Stimulated activated CD8-positive, alpha-beta memory T cell treated with anti-CD3 and anti-CD28 coated beads, Interleukin-2, amount 100 ng/mL, for 1 hour (primary cell): ENCODE results near the gene DLEU7.

Experiments used
- DNase-seq, 2 donors: peaks; one replicate each; pipeline ENCODE4 v3.0.0-alpha.2; 2020; ENCODE audit warnings: low read depth in 2 of 2

The DLEU7 gene

DNA sequence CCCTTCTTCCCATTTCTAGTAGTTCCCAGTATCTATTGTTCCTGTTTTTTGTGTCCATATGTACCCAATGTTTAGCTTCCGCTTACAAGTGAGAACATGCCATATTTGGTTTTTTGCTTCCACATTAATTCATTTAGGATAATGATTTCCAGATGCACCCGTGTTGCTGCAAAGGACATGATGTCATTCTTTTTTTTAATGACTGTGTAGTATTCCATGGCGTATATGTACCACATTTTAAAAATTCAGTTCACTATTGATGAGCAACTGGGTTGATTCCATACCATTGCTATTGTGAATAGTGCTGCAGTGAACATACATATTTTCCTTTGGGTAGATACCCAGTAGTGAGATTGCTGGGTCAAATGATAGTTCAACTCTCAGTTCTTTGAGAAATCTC is 50.5 kb downstream of the DLEU7 start:
- DNase-seq, result no peak

GRCh38 chr13:50788551-50789210 is 54.8 kb downstream of the DLEU7 start:
- no peak for DNase-seq

GRCh38 chr13:50787316-50788195 is 55.9 kb downstream of the DLEU7 start:
- DNase-seq, result no peak

DNA sequence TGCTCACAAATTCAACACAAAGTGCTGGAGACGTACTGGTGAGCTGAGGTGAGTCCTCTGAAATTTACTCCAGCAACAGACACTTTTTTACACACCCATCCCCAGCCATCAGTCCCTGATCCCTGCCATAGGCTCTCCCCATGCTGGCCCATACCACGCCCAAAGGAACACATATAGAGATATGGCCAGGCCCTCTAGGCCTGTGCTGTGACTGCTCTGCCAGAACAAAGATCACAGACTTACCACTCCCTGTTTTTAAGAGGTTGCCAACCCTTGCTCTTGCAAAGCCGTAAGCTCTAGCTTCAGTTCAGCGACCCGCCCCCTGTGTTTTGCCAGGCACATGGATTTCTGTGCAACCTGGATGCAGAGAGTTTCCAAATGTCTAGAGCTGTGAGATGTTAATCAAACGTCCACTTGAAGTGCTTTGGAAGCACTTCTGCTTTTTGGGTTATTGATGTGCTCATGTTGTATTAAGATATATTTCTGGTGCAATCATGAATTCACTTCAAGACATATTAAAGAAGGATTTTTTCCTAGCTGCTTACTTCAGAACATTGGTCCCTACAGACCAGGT is 59.7 kb downstream of the DLEU7 start:
- DNase-seq, result no peak

DNA sequence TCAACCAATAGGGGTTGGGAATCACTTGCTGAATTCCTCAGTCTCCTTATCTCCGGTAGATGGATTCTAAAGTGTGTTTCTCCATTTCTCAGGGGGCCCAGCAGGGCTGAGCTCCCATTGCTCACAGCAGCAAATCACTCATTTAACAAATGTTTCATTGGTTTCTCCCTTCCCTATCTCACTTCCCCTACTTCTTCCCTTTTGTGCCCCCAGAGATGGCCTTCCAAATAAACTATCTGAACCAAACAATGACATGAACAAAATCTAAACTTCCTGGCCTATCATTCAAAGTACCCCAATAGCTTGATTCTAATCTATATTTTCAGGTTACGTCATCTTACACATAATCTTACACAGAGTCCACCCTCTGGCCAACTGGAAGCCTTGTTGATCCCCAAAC is 60.4 kb downstream of the DLEU7 start:
- DNase-seq, result no peak

DNA sequence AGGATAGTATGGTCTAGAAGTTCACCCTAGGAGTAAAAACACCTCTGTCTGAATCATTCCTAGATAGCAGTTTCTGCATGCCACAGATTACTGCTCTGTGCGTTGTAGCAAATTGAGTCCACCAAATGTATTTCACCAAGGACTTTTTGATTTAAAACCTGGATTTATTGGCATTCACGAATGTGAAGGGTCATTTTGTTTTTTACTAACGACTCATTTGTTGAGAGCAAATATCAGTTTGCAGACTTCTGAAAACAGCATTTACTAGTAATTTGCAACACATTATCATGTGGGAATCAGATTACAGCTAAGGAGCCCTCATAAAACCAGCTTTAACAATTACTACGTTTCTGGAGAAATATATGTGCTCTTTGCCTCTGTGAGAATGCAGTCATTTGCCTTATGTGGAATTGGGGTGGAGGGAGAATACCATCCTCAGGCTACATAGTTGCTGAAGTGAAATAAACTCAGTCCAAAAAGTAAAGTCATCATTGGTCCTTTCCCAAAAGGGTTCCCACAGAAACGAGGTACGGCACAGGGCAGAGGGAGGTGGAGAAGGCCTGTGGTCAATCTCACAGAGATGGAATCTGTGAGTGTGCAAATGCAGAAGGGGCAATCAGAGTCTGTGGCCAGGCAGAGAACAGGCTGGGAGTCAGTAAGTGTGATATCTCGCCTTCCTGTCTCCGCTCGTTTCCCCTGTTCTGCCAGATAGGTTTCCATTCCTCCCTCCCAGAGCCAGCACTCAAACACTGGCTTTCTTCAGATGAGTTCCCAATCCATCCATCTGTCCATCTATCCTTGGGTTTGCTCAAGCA is 63.1 kb downstream of the DLEU7 start:
- no peak for DNase-seq

- DNase-seq, result no peak
Observed at GRCh38 chr13:50779443-50780200, 63.9 kb downstream of the DLEU7 start.
